DOHH2 (cell line): ENCODE results near the gene JAK1.

Experiments used
- H3F3A ChIP-seq: fragments of 200-600 bp; sonication (generic), shearing (Covaris generic); 2 replicates; pipeline ENCODE4 v1.6.0; 2016; ENCODE audit warnings: antibody characterized with exemption, mild to moderate bottlenecking; ENCODE audit not compliant: control insufficient read depth, insufficient read depth
- H3K27ac ChIP-seq: fragments of 200-600 bp; sonication (generic); 2 replicates; pipeline ENCODE4 v1.5.1; 2014; ENCODE audit warnings: low read depth, mild to moderate bottlenecking, low read length, moderate library complexity
- H3K27me3 ChIP-seq: fragments of 200-600 bp; sonication (generic); 2 replicates; pipeline ENCODE4 v1.6.1; 2014; ENCODE audit warnings: mild to moderate bottlenecking, low read length, mixed read lengths; ENCODE audit not compliant: control insufficient read depth
- H3K36me3 ChIP-seq: fragments of 200-600 bp; sonication (generic); 2 replicates; pipeline ENCODE4 v1.6.1; 2014; ENCODE audit warnings: mild to moderate bottlenecking, low read length, moderate library complexity, mixed read lengths; ENCODE audit not compliant: control insufficient read depth
- H3K4me1 ChIP-seq: fragments of 200-600 bp; sonication (generic); 2 replicates; pipeline ENCODE4 v1.6.1; 2014; ENCODE audit warnings: mild to moderate bottlenecking, low read length, mixed read lengths; ENCODE audit not compliant: control insufficient read depth
- H3K4me2 ChIP-seq: fragments of 200-600 bp; sonication (generic); 2 replicates; pipeline ENCODE4 v1.6.0; 2014; ENCODE audit warnings: mild to moderate bottlenecking, low read length, moderate library complexity
- H3K4me3 ChIP-seq: fragments of 200-600 bp; sonication (generic); 2 replicates; pipeline ENCODE4 v1.5.1; 2014; ENCODE audit warnings: mild to moderate bottlenecking, low read length, mixed read lengths
- H3K79me2 ChIP-seq: fragments of 200-600 bp; sonication (generic); 2 replicates; pipeline ENCODE4 v1.6.1; 2014; ENCODE audit warnings: mild to moderate bottlenecking, low read length, mixed read lengths; ENCODE audit not compliant: control insufficient read depth
- H3K9me2 ChIP-seq: fragments of 200-600 bp; sonication (generic); replicated peaks from 2 replicates; pipeline ENCODE4 v1.6.1; 2014; ENCODE audit warnings: mild to moderate bottlenecking, low read length, mixed read lengths; ENCODE audit not compliant: control insufficient read depth
- H3K9me3 ChIP-seq: fragments of 200-600 bp; sonication (generic); 2 replicates; pipeline ENCODE4 v1.6.1; 2014; ENCODE audit warnings: antibody characterized with exemption, low read length, mixed read lengths; ENCODE audit not compliant: control insufficient read depth, insufficient read depth
- H4K20me1 ChIP-seq: fragments of 200-600 bp; sonication (generic); 2 replicates; pipeline ENCODE4 v1.6.0; 2014; ENCODE audit warnings: low read depth, mild to moderate bottlenecking, antibody characterized with exemption, low read length, moderate library complexity; ENCODE audit not compliant: control insufficient read depth, insufficient read depth
- EZH2phosphoT487 ChIP-seq: fragments of 200-600 bp; sonication (generic); IDR thresholded peaks from 2 replicates; pipeline ENCODE4 v1.6.1; 2017; ENCODE audit warnings: borderline replicate concordance, mild to moderate bottlenecking, antibody characterized with exemption, low read length, moderate library complexity, mixed read lengths
- TF ChIP-seq, protein P1 (sequence below): fragments of 200-600 bp; sonication (generic); IDR thresholded peaks from one replicate; pipeline ENCODE4 v1.5.1; 2014; ENCODE audit warnings: antibody characterized with exemption, mild to moderate bottlenecking, low read depth, low read length; ENCODE audit not compliant: poor library complexity, severe bottlenecking

JAK1 gene

DNA sequence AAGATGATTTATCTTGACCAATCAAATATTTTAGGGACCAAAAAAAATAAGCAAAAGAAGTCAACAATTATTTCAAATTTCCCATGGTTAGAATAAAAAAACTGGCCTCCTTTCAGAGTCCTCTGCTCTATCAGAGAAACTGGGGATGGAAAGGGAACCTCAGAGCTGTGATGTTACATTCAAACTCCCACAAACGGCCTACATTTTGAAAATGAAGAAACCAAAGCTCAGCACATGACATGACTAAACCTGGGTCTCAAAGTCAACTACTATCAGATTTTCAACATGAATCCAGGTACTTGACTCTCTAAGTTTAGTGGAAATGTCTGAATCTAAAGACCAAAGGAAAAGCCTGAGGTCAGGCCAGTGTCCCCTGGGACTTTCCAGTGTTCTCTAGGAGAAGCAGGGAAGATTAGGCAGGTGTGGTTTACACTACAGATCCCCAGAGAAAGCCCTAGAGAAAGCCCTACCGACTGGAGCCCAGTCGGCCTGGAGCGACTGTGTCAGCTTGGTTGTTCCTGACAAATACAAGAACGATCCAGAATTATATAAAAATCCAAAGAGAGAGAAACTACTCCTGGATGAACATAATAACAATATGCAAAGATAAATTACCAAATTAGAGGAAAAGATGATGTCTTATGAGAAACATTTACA is 24.8 kb downstream of the JAK1 start:
- H3K9me3 ChIP-seq, result no peaks in the 10 kb centered on the region
- H3K36me3 ChIP-seq, result no peaks in the 10 kb centered on the region; the same call in 1 of the 2 replicates
- no peaks in the 10 kb centered on the region for H3K9me2 ChIP-seq
- no peaks in the 10 kb centered on the region for H3K27me3 ChIP-seq
- peaks cover 10% of the 10 kb centered on the region for H4K20me1 ChIP-seq
- no peaks in the 10 kb centered on the region for H3F3A ChIP-seq
- H3K4me2 ChIP-seq, result no peak overlapping the region
- no peak for TF ChIP-seq EZH2phosphoT487
- TF ChIP-seq, protein P1, sequence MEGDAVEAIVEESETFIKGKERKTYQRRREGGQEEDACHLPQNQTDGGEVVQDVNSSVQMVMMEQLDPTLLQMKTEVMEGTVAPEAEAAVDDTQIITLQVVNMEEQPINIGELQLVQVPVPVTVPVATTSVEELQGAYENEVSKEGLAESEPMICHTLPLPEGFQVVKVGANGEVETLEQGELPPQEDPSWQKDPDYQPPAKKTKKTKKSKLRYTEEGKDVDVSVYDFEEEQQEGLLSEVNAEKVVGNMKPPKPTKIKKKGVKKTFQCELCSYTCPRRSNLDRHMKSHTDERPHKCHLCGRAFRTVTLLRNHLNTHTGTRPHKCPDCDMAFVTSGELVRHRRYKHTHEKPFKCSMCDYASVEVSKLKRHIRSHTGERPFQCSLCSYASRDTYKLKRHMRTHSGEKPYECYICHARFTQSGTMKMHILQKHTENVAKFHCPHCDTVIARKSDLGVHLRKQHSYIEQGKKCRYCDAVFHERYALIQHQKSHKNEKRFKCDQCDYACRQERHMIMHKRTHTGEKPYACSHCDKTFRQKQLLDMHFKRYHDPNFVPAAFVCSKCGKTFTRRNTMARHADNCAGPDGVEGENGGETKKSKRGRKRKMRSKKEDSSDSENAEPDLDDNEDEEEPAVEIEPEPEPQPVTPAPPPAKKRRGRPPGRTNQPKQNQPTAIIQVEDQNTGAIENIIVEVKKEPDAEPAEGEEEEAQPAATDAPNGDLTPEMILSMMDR, result no peak
- H3K4me3 ChIP-seq, result no peak overlapping the region
- no peak overlapping the region for H3K27ac ChIP-seq
- H3K79me2 ChIP-seq, result peaks cover 95% of the 10 kb centered on the region
- H3K4me1 ChIP-seq, result peaks cover 20% of the 10 kb centered on the region

DNA sequence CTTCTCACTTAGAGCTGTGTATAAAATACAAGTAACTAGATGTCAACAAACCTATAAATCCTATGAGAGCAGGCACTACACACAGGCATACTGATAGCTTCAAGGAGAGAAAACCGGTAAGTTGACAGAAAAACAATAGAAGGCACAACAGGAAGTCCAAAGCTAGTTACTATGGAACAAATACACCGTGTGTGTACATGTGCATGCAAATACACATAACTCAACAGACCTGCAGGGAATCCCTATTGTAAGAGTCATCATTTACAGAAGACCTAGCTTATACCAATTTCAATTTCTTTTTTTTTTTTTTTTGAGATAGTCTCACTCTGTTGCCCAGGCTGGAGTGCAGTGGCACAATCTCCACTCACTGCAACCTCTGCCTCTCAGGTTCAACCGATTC is 26.3 kb downstream of the JAK1 start:
- no peaks in the 10 kb centered on the region for H3K9me2 ChIP-seq
- H3K4me2 ChIP-seq, result no peak overlapping the region
- peaks cover 96% of the 10 kb centered on the region for H3K79me2 ChIP-seq
- H3K9me3 ChIP-seq, result no peaks in the 10 kb centered on the region
- H3F3A ChIP-seq, result no peaks in the 10 kb centered on the region
- H3K36me3 ChIP-seq, result no peaks in the 10 kb centered on the region; the same call in 1 of the 2 replicates
- H3K27ac ChIP-seq, result no peak overlapping the region
- peaks cover 21% of the 10 kb centered on the region for H3K4me1 ChIP-seq
- H3K27me3 ChIP-seq, result no peaks in the 10 kb centered on the region
- peaks cover 18% of the 10 kb centered on the region for H4K20me1 ChIP-seq
- TF ChIP-seq, protein P1, result no peak
- TF ChIP-seq EZH2phosphoT487, result no peak
- H3K4me3 ChIP-seq, result no peak overlapping the region

DNA sequence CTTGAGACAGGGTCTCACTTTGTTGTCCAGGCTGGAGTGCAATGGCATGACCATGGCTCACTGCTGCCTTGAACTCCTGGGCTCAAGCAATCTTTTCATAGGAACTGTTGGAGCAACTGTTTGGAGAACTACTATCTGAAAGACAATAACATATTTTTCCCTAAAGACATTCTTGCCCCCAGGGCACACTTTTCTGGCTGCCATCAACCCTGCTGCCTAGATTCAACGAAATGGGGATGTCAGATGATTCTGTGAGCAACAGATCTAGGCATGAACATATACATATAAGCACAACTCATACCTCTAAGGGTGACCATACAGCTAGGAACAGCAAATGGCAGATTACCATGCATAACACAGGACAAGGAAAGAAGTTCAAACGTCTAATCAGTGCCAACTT is 27.4 kb downstream of the JAK1 start:
- peaks cover 28% of the 10 kb centered on the region for H4K20me1 ChIP-seq
- H3K27me3 ChIP-seq, result no peaks in the 10 kb centered on the region
- peaks cover 97% of the 10 kb centered on the region for H3K79me2 ChIP-seq
- no peak overlapping the region for H3K27ac ChIP-seq
- H3K9me2 ChIP-seq, result no peaks in the 10 kb centered on the region
- no peaks in the 10 kb centered on the region for H3K36me3 ChIP-seq
- H3K4me1 ChIP-seq, result peaks cover 32% of the 10 kb centered on the region
- H3F3A ChIP-seq, result no peaks in the 10 kb centered on the region
- no peak for TF ChIP-seq EZH2phosphoT487
- TF ChIP-seq, protein P1, result no peak
- H3K4me3 ChIP-seq, result no peak overlapping the region
- no peak overlapping the region for H3K4me2 ChIP-seq
- H3K9me3 ChIP-seq, result no peaks in the 10 kb centered on the region
